Stimulated activated CD4-positive, alpha-beta T cell treated with anti-CD3 and anti-CD28 coated beads, Interleukin-2, amount 100 ng/mL, for 24 hours (primary cell): Measurements from ENCODE around the gene MIPEP.
"Not testable (repeated sequence)": the region's sequence is repeated elsewhere in the genome, so short reads cannot be mapped to it uniquely, and the experiment has no call there.

Experiments
- DNase-seq, 2 donors: peaks; one replicate each; pipeline ENCODE4 v3.0.0-alpha.2; 2020

Gene MIPEP

GRCh38 chr13:23770428-23770827, 118.8 kb downstream of the MIPEP start:
- no peak for DNase-seq

DNA sequence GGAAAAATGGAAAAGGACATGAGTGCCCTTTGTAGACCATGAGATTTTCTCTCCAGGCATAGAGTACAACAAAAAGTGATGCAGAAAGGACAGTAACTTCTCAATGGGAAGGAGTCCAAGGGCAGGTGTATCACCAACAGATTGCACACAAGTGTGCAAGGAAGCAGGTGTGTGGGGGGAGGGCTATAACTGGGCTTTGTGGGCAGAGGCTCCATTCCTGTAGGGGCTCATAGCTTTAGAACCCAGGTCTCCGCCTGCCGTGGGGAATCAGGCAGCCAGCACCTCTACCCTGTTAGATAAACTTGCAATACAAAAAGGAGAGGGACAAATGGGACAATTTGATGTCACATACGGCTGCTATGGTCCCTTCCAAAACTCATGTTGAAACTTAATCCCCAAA, 119.8 kb downstream of the MIPEP start:
- DNase-seq, result no peak

GRCh38 chr13:23767838-23768237, 121.4 kb downstream of the MIPEP start:
- DNase-seq, result no peak

GRCh38 chr13:23766939-23767338, 122.3 kb downstream of the MIPEP start:
- no peak for DNase-seq

GRCh38 chr13:23766283-23766682, 122.9 kb downstream of the MIPEP start:
- DNase-seq, result no peak

- DNase-seq, result no peak
Observed at GRCh38 chr13:23765531-23765930, 123.7 kb downstream of the MIPEP start.

- DNase-seq, result no peak
Observed at GRCh38 chr13:23763318-23763717, 125.9 kb downstream of the MIPEP start.

DNA sequence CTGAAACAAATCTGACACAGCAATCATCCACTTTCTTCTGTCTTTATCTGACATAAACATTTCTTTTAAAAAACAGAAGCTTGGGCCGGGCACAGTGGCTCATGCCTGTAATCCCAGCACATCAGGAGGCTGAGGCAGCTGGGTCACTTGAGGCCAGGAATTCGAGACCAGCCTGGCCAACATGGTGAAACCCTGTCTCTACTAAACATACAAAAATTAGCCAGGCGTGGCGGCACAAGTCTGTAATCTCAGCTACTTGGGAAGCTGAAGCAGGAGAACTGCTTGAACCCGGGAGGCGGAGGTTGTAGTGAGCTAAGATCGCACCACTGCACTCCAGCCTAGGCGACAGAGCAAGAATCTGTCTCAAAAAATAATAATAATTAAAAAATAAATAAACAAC, 127.4 kb downstream of the MIPEP start:
- DNase-seq, result not testable (repeated sequence)

GRCh38 chr13:23760000-23760399, 129.2 kb downstream of the MIPEP start:
- no peak for DNase-seq

DNA sequence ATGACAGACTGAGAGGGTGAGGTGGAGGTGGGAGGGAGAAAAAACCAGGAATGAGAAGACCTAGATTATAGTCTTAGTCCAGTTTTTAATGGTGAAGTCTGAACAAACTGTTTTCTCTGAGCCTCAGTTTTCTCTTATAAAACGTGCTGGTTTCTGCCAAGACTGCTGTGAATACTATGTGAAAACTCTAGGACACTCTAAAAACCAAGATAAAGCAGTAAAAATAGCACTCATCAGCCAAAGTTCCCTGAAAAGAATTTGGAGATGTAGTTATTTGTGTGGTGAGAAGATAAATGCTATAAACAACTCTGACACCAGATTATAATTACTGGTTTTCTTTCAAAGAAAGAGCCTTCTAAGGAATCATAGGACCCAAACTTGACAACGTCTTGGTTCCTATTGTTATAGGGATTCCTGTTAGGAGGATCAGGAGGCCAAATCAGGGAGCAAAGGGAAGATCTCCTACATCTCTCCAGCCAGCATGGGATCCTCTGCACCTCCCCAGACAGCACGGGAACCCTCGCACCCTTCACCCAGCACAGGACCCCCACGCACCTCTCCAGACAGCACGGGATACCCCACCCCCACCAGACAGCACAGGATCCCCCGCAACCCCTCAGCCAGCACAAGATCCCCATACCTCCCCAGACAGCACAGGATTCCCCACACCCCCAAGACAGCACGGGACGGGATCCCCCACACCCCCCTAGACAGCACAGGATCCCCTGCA, 130.2 kb downstream of the MIPEP start:
- DNase-seq, result no peak

- no peak for DNase-seq
Observed at GRCh38 chr13:23754997-23755396, 134.2 kb downstream of the MIPEP start.

GRCh38 chr13:23754506-23754905, 134.7 kb downstream of the MIPEP start:
- DNase-seq, result peak; percentile 15 to 26

GRCh38 chr13:23753458-23753857, 135.7 kb downstream of the MIPEP start:
- no peak for DNase-seq

DNA sequence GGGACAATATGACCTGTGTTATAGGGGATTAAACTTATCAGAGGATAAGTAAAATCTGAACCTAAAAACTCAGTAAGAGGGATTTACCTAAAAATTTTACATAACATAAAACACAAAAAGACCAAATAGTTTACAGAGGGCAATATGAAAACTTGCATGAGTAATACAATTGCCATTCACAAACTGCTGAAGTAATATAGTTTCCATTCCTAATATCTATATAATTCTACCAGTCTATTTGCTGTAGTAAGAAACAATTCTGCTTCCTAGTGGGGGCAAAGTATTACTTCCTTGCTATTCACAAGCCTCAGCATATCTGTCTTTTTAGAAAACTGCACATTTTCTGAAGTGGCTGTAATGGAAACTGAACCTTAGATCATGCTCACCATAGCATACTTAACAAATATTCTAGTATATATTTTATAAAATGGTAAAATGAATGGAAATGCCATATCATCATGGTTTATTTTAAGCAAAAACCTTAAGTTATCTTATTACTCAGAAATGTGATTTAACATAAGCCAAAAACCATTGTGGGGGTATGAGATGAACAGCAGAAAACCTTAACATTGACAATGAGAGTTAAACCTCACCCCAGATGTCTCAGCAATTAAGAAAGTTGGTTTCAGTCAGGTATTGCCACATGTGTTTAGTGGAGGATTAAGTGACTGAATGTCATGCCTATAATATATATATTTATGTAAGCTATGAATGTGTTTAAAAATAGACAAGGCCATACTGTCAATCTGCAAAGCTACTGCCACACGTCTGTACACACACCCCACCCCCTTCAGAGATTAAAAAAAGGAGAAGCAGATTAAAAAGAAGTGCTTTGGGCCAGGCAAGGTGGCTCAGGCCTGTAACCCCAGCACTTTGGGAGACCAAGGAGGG, 136.8 kb downstream of the MIPEP start:
- DNase-seq, result no peak

GRCh38 chr13:23751195-23751594, 138.0 kb downstream of the MIPEP start:
- no peak for DNase-seq

DNA sequence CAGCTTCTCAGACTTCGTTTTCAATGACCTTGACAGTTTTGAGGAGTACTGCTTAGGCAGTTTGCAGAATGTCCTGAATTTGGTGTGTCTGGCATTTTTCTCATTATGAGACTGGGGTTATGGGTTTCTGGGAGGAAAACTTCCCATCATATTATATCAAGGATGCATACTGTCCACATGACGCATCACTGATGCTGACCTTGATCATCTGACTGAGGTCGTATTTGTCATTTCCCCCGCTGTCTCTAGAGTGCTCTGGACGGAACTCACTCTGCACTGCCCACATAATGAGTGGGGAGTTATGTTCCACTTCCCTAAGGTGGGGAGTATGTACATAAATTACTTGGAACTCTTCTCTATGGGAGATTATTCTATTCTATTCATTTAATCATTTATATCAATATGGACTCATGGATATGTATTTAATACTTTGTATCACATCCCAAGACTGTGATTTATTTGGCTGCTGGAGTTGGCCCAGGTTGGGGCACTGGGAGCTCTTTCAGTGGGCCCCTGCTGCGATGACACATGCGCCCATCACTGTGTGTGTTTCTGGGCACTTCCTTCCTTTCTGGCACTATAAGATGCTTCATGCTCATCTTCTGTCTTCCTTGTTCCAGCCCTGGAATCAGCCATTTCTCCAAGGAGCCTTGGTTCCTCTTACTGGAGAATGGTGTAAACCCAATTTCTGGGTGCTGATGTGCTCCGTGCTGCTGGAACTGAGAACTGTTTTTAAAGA, 138.6 kb downstream of the MIPEP start:
- no peak for DNase-seq

- DNase-seq, result no peak
Observed at GRCh38 chr13:23749288-23749873, 139.8 kb downstream of the MIPEP start.

DNA sequence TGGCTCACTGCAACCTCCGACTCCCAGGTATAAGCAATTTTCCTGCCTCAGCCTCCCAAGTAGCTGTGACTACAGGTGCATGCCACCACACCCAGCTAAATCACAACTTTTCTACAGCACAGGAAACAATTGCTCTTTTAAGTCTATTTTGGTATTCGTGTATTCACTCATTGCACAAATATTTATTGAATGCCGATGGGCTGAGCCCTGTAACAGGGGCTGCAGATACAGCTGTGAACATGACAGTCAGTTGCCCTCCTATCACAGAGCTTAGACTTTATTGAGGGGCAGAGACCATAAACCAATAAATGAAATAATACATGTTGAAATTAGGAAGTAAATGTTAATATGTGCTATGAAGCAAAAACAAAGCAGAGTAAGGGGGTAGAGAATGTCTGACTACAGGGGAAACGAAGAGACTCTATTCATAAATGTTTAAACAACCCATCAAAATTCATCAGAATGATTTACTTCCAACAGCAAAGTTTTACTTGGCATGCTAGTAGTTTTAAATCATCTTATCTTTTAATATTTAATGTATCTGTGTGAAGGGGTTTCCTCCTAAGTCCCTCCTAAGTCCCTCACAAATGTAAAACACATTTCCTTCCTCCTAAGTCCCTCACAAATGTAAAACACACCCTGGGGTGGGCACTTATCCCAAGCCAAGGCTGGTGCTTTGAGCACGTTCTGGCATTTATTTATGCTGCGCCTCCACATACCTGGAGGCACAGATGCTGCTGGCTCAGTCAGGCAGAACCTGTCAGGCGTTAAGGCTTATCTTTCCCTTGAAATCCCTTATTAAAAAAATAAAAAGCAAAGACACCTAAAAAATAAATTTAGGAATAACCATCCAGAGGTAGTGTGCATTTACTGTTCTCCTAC, 140.8 kb downstream of the MIPEP start:
- DNase-seq, result no peak

GRCh38 chr13:23746141-23746540, 143.1 kb downstream of the MIPEP start:
- DNase-seq, result not testable (repeated sequence)

- DNase-seq, result no peak
Observed at GRCh38 chr13:23744315-23744714, 144.9 kb downstream of the MIPEP start.

- DNase-seq, result no peak
Observed at GRCh38 chr13:23743278-23744076, 145.7 kb downstream of the MIPEP start.
